ENCODE data around the gene SLC6A3. TPM values are rescaled to one million over a fixed set of nuclear protein-coding genes. Genes with fewer than 3 reads are reported as not detected.

SLC6A3 gene
- total RNA-seq, 1 donor from 2014 or later: 0.16 TPM

- H3K27ac Mint-ChIP-seq (ENCODE audit: unreplicated experiment): no peak overlapping the region
- no peaks in the 10 kb centered on the region for H3K4me1 Mint-ChIP-seq
- H3K4me3 Mint-ChIP-seq: no peak overlapping the region
- DNase-seq (ENCODE audit: low read depth, low spot score): no peak
- TF ChIP-seq, protein P1, sequence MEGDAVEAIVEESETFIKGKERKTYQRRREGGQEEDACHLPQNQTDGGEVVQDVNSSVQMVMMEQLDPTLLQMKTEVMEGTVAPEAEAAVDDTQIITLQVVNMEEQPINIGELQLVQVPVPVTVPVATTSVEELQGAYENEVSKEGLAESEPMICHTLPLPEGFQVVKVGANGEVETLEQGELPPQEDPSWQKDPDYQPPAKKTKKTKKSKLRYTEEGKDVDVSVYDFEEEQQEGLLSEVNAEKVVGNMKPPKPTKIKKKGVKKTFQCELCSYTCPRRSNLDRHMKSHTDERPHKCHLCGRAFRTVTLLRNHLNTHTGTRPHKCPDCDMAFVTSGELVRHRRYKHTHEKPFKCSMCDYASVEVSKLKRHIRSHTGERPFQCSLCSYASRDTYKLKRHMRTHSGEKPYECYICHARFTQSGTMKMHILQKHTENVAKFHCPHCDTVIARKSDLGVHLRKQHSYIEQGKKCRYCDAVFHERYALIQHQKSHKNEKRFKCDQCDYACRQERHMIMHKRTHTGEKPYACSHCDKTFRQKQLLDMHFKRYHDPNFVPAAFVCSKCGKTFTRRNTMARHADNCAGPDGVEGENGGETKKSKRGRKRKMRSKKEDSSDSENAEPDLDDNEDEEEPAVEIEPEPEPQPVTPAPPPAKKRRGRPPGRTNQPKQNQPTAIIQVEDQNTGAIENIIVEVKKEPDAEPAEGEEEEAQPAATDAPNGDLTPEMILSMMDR (conservative IDR thresholded peaks at IDR 0.05): no peak
- peaks cover 4% of the 10 kb centered on the region for H3K27me3 Mint-ChIP-seq (ENCODE audit: low read depth)
- H3K9me3 Mint-ChIP-seq: peaks cover 12% of the 10 kb centered on the region
- peaks cover 14% of the 10 kb centered on the region for H3K36me3 Mint-ChIP-seq (ENCODE audit: low read depth)
These were observed 14.0 kb downstream of the SLC6A3 start for GRCh38 chr5:1431021-1431811.

DNA sequence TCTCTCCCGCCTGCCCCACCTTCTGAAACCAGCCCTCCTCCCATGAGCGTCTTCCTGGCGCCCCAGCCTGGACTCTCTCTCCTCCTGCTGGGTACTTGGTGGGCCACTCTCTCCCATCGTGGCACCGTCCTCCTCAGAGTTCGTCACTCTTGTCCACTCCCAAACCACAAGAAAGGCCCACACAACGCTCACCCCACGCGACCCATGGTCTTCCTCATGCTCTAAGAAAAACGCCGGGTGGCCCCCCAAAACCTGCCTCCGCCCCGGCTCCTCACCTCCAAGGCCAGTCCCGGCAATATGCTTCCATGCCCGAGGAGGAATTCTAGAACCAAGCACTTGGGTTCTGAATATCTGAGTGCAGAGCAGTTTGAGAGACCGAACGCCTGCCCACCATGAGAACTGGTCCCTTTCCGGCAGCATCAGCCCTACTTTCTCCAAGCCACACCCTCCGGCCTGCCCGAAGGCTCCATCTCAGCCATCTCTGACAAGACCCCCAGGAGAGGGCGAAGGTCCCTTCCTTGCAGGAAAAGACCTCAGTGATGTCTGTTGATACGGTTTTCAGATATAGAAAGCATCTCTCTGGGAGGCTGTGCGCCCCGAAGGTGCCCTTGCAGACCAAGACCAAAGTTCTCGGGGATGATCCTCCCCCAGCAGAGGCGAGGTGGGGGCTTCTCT lies 15.0 kb downstream of the SLC6A3 start:
- H3K4me3 Mint-ChIP-seq: no peak overlapping the region
- DNase-seq (ENCODE audit: low read depth, low spot score): no peak
- H3K4me1 Mint-ChIP-seq: no peaks in the 10 kb centered on the region
- H3K27me3 Mint-ChIP-seq (ENCODE audit: low read depth): peaks cover 12% of the 10 kb centered on the region
- TF ChIP-seq, protein P1 (conservative IDR thresholded peaks at IDR 0.05): no peak
- no peak overlapping the region for H3K27ac Mint-ChIP-seq (ENCODE audit: unreplicated experiment)
- H3K36me3 Mint-ChIP-seq (ENCODE audit: low read depth): peaks cover 14% of the 10 kb centered on the region
- peaks cover 16% of the 10 kb centered on the region for H3K9me3 Mint-ChIP-seq

DNA sequence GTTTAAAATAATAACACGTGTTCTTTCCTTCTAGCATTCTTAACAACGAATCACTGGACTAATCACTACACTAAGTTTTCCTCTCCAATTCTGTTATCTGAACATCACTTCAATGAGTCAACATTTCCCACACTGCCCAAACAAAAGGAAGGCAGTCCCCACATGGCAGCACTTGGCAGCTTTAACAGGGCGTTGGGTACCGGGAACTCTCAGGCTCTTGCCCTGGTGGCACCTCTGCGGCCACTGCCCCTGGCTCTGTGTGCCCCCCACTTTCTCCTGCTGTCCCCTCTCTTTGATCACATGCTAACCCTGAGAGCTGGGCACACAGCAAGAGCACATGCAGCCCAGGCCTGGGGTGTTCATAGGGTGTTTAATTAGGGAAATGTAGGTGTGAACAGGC lies 15.7 kb downstream of the SLC6A3 start:
- H3K9me3 Mint-ChIP-seq: peaks cover 16% of the 10 kb centered on the region
- H3K27me3 Mint-ChIP-seq (ENCODE audit: low read depth): peaks cover 16% of the 10 kb centered on the region
- H3K4me1 Mint-ChIP-seq: no peaks in the 10 kb centered on the region
- H3K4me3 Mint-ChIP-seq: no peak overlapping the region
- DNase-seq (ENCODE audit: low read depth, low spot score): no peak
- TF ChIP-seq, protein P1 (conservative IDR thresholded peaks at IDR 0.05): no peak
- peaks cover 14% of the 10 kb centered on the region for H3K36me3 Mint-ChIP-seq (ENCODE audit: low read depth)
- H3K27ac Mint-ChIP-seq (ENCODE audit: unreplicated experiment): no peak overlapping the region

GRCh38 chr5:1429066-1429465 lies 16.2 kb downstream of the SLC6A3 start:
- Mint-ChIP-seq H3K9me3 (peaks cover 16% of the 10 kb centered on the region), H3K27ac (ENCODE audit: unreplicated experiment) (no peak overlapping the region), H3K4me3 (no peak overlapping the region), H3K36me3 (ENCODE audit: low read depth) (peaks cover 14% of the 10 kb centered on the region), H3K4me1 (no peaks in the 10 kb centered on the region), H3K27me3 (ENCODE audit: low read depth) (peaks cover 19% of the 10 kb centered on the region)
- no peak for DNase-seq (ENCODE audit: low read depth, low spot score)
- TF ChIP-seq, protein P1 (conservative IDR thresholded peaks at IDR 0.05): no peak

DNA sequence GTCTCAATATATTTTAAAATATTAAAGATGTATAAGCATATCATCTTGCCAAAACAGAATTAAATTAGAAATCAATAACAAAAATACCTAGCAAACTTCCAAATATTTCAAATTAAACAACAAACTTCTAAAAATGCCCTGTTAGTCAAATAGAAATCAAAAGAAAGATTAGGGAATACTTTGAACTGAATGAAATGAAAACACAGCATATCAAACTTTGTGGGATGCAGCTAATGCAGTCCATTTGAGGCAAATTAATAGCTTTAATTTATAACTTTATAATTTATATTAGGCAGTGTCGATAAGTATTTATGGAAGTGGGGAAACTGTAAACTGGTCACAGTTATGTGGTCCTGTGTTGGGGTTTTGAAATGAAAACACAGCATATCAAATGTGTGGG lies 17.1 kb downstream of the SLC6A3 start:
- Mint-ChIP-seq H3K36me3 (ENCODE audit: low read depth) (peaks cover 9% of the 10 kb centered on the region), H3K27ac (ENCODE audit: unreplicated experiment) (no peak overlapping the region), H3K9me3 (peaks cover 9% of the 10 kb centered on the region), H3K27me3 (ENCODE audit: low read depth) (peaks cover 19% of the 10 kb centered on the region), H3K4me3 (no peak overlapping the region), H3K4me1 (no peaks in the 10 kb centered on the region)
- DNase-seq (ENCODE audit: low read depth, low spot score): no peak
- TF ChIP-seq, protein P1 (conservative IDR thresholded peaks at IDR 0.05): no peak
